Jurkat, Clone E6-1 (cell line): ENCODE data around the gene ALLC.

ENCODE experiments used
- DNase-seq: peaks from one replicate; pipeline ENCODE4 v3.0.0-alpha.2; 2011; ENCODE audit warnings: low read depth, low spot score
- H3K4me3 ChIP-seq: 2 replicates; pipeline ENCODE4 v1.5.1; 2011; ENCODE audit warnings: mild to moderate bottlenecking, low read length, control low read depth, moderate library complexity

The ALLC gene

DNA sequence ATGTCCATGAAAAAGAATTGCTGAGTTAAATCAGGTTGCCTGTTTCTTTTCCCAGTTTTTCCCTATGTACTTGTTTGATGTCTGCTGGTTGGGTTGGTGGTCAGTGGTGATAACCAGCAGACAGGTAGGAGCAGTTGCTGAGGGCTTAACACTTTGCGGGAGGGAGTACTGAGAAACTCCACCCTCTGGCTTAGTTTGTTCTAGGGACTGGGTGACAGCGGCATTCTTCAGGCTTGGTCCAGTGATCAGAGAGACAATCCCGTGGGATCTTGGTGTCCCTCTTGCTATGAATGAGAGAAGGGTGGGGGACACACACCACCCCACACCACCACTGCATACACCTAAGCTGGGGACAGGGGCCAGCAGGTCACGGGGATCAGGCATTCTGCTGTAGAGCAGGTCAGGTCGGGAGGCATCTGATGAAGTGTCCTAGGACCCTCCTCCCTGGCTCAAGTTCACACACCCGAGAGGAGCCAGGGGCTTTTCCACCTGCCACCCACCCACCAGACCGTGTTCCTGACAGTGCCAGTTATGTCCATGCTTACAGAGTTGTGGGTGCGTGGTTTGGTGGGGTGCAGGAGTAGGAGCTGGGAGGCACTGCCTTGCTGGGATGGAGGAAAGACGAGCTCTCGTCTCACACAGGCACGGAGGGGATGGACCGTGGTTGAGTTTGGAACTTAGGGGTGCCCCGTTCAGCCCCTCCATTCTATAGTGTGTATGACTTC, 21.3 kb upstream of the ALLC start:
- DNase-seq, result no peak
- no peak overlapping the region for H3K4me3 ChIP-seq

DNA sequence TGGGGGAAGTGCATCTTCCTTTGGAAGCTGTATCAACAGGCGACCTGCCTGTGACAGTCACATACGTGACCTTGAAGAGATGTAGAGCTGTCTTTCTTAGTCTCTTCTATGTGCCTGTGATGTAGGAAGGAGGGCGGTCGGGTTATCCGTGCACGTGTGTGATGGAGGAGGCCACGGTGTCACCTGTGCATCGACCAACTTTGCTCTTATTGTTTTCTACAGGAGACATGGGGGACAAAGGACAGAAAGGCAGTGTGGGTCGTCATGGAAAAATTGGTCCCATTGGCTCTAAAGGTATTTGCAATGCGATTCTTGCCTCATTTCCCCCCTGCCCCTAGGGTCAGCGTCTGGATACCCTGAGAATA, 20.7 kb upstream of the ALLC start:
- DNase-seq, result no peak
- no peak overlapping the region for H3K4me3 ChIP-seq

DNA sequence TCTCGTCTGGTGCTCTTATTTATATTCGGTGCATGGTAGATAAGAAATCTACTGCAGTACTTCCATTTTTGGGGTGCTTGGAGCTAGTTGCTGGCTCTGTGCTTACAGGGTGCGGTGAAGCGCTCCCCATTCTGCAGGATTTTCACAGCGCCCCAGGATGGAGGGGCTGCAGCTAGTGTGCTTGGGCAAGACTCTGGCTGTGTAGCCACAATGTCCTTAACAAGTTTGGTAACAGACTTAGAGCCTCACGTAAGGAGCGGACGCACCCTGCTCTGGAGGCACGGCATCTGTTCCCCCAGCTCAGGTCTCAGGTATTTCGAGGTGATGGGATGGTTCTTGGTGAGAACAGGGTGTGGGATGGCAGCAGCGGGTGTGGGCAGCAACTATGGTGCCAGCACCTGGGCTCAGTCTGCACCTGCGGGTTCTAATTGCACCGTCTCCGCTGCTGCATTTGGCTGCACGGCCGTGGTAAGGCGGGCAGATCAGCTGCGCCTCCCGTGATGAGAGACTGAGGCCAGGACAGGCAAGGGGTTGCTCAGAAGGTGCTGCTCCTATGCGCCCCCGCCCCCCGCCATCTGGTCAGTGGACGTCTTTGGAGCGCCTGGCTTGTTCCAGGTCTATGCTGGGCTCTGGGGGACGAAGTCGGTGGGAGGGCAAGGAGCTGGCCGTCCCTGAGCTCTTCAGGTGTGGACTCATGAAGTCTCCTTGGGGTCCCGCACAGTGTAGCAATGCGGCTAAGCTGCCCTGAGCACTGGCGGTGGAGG, 20.1 kb upstream of the ALLC start:
- DNase-seq, result no peak
- H3K4me3 ChIP-seq, result no peak overlapping the region

DNA sequence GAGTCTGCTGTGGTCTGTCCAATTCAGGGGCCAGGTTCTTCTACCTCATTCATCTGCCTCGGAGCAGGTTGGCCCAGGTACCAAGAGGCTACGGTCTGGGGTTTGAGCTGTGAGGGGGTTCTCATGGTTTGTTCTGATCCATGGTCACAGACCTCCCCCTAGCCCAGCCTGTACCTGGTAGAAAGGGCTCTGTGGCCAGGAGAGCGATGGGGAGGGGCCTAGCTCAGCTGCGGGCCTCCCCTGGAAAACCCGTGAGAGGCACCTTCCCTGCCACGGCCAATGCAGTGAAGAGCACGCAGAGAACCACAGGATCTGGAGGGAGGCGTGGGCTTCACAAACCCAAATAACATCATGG, 19.6 kb upstream of the ALLC start:
- no peak overlapping the region for H3K4me3 ChIP-seq
- DNase-seq, result no peak

DNA sequence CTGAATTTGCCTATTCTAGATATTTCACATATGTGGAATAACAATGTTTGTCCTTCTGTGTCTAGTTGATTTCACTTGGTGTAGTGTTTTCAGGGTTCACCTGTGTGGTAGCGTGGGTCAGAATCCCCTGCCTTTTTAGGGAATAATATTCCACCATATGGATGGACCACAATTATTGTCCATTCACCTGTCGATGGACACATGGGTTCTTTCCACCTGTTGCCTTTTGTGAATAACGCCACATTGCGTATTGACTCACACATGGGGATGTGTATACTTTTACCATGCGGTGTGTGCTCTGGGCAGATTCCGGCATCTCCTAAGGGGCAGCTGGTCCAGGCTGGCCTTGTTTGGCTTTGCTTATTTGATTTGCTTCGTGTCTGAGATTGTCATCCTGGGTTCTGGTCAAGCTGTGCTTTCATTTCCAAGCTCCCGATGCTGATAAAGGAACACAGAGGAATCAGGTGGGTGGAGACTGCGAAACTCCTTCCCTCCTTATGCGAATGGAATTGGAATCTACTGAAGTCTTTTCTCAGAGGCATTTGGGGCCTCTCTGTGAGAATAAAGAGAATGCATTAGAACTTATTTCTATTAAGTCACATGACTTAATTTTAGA, 18.9 kb upstream of the ALLC start:
- DNase-seq, result no peak
- no peak overlapping the region for H3K4me3 ChIP-seq

DNA sequence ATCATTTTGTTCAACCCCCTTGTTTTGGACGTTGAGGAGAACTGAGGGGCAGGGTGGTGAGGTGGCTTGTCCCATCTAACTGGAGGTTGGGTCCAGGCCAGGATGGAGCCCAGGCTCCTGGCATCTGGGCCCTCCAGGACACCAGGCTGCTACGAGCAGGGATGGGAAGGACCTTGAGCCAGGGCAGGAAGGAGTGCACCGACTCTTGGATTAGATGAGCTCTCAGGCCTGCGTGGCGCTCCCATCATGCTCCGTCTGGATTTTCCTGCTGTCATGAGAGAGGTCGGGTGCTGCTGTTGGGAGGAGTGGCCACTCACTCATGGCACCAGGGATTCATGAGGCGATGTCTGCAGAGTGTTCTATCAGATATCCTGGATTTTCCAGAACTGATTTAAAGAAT, 18.3 kb upstream of the ALLC start:
- no peak for DNase-seq
- H3K4me3 ChIP-seq, result no peak overlapping the region

DNA sequence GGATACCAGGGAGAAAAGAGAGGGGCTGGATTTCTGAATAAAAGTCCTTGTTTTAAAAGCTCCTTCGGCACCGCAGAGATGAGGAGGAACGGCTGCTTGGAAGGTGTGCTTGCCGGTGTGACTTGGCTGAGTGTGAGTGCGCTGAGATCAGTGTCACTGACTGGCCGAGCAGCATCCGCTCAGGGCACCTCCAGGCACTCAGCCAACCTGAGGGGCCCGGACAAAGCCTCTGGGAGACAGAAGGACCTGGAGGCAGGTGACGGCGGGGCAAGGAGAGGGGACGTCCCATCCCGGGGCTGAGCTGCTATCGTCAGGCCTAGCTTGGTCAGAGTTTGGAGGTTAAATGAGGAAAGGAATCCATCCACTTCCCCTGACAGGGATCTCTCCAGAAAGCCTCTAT, 16.8 kb upstream of the ALLC start:
- H3K4me3 ChIP-seq, result no peak overlapping the region
- no peak for DNase-seq

DNA sequence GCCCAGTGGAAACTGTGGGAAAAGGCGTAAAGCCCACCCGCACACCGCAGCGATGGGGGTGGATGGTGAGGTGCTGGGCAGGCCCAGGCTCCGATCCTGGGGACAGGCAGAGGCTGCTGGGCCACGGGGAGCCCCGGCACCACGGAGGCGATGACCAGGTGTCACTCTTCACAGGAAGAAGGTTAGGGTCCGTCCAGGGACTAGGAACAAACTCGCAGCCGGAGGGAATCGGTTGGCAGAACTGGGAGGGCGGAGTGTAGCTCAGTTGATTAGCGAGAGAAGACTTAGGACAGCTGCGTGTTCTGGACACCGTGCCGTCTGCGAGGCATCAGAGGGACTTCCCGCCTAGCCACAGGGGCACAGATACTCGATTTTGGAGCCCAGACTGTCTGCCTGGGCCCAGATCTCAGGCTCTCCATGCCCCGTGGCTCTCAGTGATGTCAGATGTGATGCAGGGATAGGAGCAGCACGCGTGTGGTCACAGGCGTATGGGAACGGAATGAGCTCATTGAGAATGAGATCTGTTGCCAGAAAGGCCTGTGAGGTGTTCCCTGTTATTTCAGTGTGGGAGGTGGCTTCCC, 16.1 kb upstream of the ALLC start:
- DNase-seq, result no peak
- H3K4me3 ChIP-seq, result no peak overlapping the region

DNA sequence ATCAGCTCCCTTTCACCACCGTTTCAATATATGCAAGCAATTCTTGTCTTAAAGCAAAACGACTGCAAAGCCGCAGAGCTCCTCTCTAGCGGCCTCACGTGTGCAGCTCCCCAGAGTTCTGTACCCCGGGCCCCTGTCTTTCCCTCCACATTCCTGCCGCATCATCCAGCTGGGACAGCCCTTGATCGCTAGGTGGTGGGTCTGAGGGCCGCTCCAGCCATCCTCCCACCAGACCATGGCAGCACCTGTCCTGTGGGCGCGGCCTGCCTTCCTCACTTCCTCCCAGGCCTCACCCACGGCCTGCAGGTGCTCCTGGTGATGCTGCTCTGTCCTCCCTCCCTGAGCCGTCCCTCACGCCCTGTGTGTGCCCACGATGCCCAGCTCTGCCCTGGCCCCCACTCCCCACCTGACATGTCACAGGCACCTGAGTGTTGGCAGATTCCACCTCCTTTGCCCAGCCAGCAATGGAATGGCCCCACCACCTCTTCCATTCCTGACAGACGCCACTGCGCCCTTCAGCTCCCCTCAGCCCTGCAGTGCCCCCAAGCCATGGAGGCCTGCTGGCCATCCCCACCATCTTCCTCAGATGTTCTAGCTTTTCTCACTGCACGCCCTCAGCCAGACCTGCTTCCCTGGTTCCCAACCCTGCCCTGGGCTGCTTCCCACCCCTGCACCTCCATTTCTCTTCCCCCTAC, 15.3 kb upstream of the ALLC start:
- DNase-seq, result no peak
- H3K4me3 ChIP-seq, result no peak overlapping the region

DNA sequence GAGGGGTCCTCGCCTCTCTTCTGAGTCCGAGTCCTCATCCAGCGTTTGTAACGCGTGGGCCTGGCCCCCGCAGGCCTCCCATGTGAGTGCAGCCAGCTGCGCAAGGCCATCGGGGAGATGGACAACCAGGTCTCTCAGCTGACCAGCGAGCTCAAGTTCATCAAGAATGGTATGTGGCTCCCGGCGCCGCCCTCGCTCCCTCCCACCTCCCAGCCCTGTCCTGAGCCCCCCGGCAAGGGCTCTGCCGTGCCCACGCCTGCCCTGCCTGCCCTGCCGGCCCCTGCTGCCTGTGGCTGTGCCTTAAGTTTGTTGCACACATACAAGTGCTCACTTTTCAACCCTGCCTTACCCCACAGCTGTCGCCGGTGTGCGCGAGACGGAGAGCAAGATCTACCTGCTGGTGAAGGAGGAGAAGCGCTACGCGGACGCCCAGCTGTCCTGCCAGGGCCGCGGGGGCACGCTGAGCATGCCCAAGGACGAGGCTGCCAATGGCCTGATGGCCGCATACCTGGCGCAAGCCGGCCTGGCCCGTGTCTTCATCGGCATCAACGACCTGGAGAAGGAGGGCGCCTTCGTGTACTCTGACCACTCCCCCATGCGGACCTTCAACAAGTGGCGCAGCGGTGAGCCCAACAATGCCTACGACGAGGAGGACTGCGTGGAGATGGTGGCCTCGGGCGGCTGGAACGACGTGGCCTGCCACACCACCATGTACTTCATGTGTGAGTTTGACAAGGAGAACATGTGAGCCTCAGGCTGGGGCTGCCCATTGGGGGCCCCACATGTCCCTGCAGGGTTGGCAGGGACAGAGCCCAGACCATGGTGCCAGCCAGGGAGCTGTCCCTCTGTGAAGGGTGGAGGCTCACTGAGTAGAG, 14.4 kb upstream of the ALLC start:
- DNase-seq, result no peak
- no peak overlapping the region for H3K4me3 ChIP-seq

DNA sequence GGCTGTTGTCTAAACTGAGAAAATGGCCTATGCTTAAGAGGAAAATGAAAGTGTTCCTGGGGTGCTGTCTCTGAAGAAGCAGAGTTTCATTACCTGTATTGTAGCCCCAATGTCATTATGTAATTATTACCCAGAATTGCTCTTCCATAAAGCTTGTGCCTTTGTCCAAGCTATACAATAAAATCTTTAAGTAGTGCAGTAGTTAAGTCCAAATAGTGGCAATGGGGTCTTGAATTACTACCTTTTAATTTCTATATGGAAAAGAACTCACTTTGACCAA, 13.8 kb upstream of the ALLC start:
- no peak overlapping the region for H3K4me3 ChIP-seq
- DNase-seq, result no peak

DNA sequence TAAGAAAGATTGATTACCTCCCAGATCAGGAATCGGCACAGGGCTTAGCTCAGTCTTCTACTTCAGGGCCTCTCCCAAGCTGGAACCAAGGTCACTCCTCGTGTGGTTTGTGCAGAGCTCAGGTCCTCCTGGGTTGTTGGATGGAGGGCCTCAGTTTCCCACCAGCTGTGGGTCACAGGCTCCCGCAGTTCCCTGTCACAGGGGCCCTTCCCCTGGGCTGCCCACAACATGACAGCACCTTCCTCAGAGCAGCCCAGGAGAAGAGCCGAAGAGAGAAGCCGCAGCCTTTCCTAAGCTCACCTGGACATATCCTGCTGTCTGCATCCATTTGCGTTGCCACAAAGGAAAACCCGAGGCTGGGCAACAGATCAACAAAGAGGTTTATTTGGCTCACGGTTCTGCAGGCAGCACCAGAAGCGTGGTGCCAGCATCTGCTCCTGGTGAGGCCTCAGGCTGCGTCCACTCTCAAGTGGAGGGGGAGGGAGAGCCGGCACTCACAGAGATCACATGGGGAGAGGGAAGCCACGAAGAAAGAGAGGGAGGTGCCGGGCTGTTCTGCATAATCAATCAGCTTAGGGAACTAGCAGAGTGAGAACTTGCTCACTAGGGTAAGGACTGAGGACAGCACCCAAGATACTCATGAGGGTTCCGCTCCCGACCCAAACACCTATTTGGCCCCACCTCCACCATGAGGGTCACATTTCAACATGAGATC, 13.0 kb upstream of the ALLC start:
- no peak for DNase-seq

DNA sequence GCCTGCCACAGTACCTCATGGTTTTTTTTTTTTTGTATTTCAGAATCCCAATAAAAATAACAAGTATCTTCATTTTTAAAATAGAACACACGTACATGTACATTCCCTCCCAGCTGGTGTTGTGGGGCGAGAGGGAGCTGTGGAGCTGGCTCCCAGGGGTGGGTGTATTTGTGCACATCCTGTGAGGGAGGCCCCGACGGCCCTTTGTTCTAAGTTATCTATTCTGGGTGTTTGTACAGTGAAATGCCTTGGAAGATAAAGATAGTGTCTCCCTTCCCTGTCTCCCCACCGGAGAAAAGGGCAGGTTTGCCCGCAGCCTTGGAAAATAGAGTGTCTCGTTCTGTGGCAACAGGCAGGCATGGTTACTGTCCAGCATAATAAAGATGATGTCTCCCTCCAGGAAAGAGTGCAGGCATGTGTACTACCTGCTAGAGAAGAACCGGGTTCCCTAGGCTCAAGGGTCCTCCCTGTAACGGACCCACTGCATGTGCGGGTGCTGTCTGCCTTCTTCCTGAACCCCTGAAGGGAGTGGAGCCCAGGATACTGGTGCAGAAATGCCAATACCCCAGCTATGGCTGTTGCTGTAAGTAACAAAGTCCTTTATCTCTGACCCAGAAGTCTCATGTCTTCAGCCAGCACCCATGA, 12.1 kb upstream of the ALLC start:
- no peak overlapping the region for H3K4me3 ChIP-seq
- no peak for DNase-seq

More for the DNA sequence above, 13.0 kb upstream of the ALLC start:
- no peak overlapping the region for H3K4me3 ChIP-seq

DNA sequence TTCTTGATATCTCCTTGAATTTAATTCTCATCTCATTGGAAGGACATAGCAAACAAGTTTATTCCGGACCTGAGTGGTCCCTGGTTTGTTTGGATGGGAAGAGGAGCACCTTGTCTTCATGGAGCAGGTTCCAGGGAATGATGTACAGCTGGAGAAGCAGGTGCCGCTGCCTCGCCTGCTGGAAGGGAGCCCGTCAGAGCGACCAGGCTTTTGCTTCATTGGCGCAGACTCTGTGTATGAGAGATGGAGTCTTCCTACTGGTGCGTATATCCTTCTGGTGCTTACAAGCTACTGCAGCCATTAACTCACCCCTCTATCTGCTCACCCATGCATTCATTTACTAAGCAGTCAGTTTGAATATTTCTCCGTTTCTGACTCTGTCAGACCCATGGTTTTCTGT, 11.6 kb upstream of the ALLC start:
- no peak for DNase-seq
- no peak overlapping the region for H3K4me3 ChIP-seq

DNA sequence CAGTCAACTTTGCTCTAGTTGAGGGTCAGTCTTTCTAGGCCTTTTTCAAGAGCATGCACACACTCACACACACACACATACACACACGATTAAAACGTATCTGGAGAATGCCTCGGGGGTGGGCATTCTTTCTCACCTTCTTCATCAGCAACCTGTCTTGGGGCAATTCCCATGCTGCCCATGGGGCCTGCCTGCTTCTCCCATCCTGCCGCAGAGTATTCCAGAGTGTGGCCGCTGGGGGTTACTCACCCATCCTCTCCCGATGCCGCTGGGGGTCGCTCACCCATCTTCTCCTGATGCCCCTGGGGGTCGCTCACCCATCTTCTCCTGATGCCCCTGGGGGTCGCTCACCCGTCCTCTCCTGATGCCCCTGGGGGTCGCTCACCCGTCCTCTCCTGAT, 10.8 kb upstream of the ALLC start:
- no peak overlapping the region for H3K4me3 ChIP-seq
- DNase-seq, result no peak

DNA sequence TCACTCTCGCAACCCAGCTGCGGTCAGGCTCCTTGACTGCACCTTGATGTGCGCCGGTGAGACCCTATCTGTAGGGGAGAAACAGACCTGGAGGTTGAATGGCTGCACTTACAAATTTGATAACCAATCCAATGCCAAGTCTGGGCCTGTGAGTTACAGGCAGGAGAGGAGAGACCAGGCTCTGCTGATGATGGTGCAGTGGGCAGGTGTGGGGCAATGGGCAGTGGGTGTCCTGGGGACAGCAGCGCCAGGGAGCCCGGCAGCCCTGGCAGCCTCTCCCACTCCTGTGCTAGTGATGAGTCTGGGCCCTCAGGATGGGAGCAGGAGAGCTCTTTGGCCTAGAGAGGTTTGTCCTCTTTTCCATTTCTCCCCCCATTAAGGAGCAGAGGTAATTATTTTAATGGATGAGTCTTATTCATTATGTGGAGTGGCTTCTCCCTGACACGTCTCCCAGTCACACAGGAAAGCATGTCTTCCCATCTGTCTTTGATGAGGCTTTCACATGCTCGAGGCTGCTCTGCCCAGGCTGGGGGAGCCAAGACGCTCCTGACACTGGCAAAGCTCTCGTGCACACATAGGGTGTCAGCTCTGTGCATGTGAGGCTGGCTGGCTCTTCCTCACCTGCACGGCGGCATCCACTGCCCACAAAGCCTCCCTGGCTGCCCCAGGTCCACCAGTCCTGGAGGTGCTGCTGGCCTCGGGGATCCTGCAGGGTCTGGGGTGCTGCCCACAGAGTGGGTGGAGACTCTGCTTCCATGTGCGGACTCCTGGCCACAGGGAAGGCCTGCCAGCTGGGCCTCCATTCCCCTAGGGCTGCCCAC, 10.0 kb upstream of the ALLC start:
- DNase-seq, result no peak
- no peak overlapping the region for H3K4me3 ChIP-seq

DNA sequence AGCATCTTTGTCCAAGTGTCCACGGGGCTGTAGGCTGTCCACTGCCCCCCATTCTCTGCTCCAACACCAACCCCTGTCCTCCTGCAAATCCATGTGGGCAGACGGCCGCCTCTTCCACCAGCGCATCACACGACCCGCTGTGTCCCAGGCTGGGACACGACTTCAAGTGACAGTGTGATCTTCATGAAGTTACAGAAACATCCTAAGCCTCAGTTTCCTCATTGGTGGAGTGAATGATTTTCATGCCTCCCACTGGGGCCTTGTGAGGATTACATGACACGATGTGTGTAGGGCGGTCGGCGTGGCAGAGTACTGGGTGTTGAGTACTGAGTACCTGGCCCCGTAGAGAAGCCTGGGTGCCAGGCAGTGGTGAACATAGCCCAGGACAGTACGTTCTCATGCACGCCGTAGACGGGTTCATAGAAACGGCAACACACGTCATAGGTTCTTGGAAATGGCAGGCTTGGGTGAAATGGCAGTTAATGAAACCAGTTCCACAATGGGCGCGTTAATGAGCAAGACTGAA, 9.3 kb upstream of the ALLC start:
- no peak overlapping the region for H3K4me3 ChIP-seq
- no peak for DNase-seq
